HCT116 (cell line): ENCODE results near the gene C9orf78. TPM values are rescaled to one million over a fixed set of nuclear protein-coding genes. Genes with fewer than 3 reads are reported as not detected.
A peak's percentile ranks its signal among the peaks of the same experiment; 100 is the strongest.

Experiments used
- ATAC-seq: fragments of 200-7000 bp; cut with Tn5 transposase; 2 replicates; pipeline ENCODE4 v1.9.1; 2020; ENCODE audit warnings: mild to moderate bottlenecking, moderate library complexity
- BruUV-seq: library from RNA; stranded (reverse); fragments of 400-500 nt; replicated peaks from 2 replicates; lab custom pipeline; 2021; lab: Mats Ljungman, UMichigan
- CTCF ChIA-PET: fragments of 300-600 bp; sonication (Branson Sonifier 250); formaldehyde crosslinking; loops from one replicate; lab custom pipeline; 2021; ENCODE audit warnings: antibody characterized with exemption; lab: Charles Lee
- POLR2A ChIA-PET: fragments of 300-600, 350-600 bp; sonication (Branson Sonifier 250); formaldehyde crosslinking; loops from one replicate; lab custom pipeline; 2021; ENCODE audit warnings: antibody characterized with exemption; lab: Charles Lee
- RAD21 ChIA-PET, 2 experiments: fragments of 300-600 bp; sonication (Branson Sonifier 250); formaldehyde crosslinking; loops; one replicate each; lab custom pipeline; 2023; ENCODE audit warnings: low total read pairs in 2 of 2; ENCODE audit not compliant: uncharacterized antibody in 2 of 2, unreplicated experiment in 2 of 2, low non-redundant PET in 1 of 2; lab: Charles Lee
- DNase-seq: peaks from one replicate; pipeline ENCODE4 v3.0.0-alpha.2; 2010; ENCODE audit warnings: low read depth, low spot score
- H2AFZ ChIP-seq: fragments of 200-600 bp; shearing (Covaris generic), sonication (generic); 2 replicates; pipeline ENCODE4 v1.6.1; 2017; ENCODE audit warnings: low read depth, mixed run types, mixed read lengths, antibody characterized with exemption, low read length; ENCODE audit not compliant: poor library complexity, severe bottlenecking
- H3K27ac ChIP-seq: 2 replicates; pipeline ENCODE4 v1.5.1; 2012; ENCODE audit warnings: low read depth, low read length
- H3K27me3 ChIP-seq: fragments of 200-600 bp; sonication (generic); 2 replicates; pipeline ENCODE4 v1.6.1; 2016; ENCODE audit warnings: mixed run types, low read length, mixed read lengths; ENCODE audit not compliant: insufficient read depth
- H3K36me3 ChIP-seq, 2 experiments: fragments of 200-500 bp in 1 of 2; fragments of 200-600 bp in 1 of 2; sonication (Bioruptor generic) in 1 of 2; sonication (generic) in 1 of 2; 2 replicates each; pipeline versions ENCODE4 v1.5.1 to v1.6.1; 2014 to 2016; ENCODE audit warnings: low read length in 2 of 2, inconsistent platforms in 1 of 2, mixed read lengths in 1 of 2, mixed run types in 1 of 2; ENCODE audit not compliant: insufficient read depth in 2 of 2, control insufficient read depth in 1 of 2
- H3K4me1 ChIP-seq, 2 experiments: fragments of 200-600 bp in 1 of 2; sonication (generic) in 1 of 2; 2 replicates each; pipeline versions ENCODE4 v1.5.1 to v1.6.1; 2012 to 2017; ENCODE audit warnings: low read length in 2 of 2, inconsistent platforms in 1 of 2, mild to moderate bottlenecking in 1 of 2, mixed read lengths in 1 of 2, mixed run types in 1 of 2, moderate library complexity in 1 of 2; ENCODE audit not compliant: insufficient read depth in 2 of 2, control insufficient read depth in 1 of 2
- H3K4me2 ChIP-seq: fragments of 200-600 bp; sonication (generic); 2 replicates; pipeline ENCODE4 v1.6.1; 2017; ENCODE audit warnings: mixed run types, low read length, mixed read lengths
- H3K4me3 ChIP-seq, 2 experiments: fragments of 200-600 bp in 1 of 2; sonication (generic) in 1 of 2; replicated peaks in 1 of 2; 2 replicates each; pipeline ENCODE4 v1.5.1; 2011 to 2016; ENCODE audit warnings: low read length in 2 of 2, control low read depth in 1 of 2, low read depth in 1 of 2, mild to moderate bottlenecking in 1 of 2, mixed read lengths in 1 of 2, mixed run types in 1 of 2
- H3K79me2 ChIP-seq: fragments of 200-600 bp; sonication (generic); 2 replicates; pipeline ENCODE4 v1.6.1; 2017; ENCODE audit warnings: mild to moderate bottlenecking, mixed run types, low read length, moderate library complexity, mixed read lengths; ENCODE audit not compliant: insufficient read depth
- H3K9ac ChIP-seq: fragments of 200-600 bp; sonication (generic); 2 replicates; pipeline ENCODE4 v1.6.1; 2016; ENCODE audit warnings: low read length, mixed read lengths
- H3K9me2 ChIP-seq: fragments of 200-600 bp; sonication (generic), shearing (Covaris generic); 2 replicates; pipeline ENCODE4 v1.6.1; 2017; ENCODE audit warnings: mixed run types, mild to moderate bottlenecking, moderate library complexity; ENCODE audit not compliant: insufficient read depth
- H3K9me3 ChIP-seq, 2 experiments: fragments of 200-500 bp in 1 of 2; fragments of 200-600 bp in 1 of 2; sonication (Bioruptor generic) in 1 of 2; sonication (generic) in 1 of 2; 2 replicates each; pipeline ENCODE4 v1.6.1; 2014 to 2017; ENCODE audit warnings: low read length in 2 of 2, mixed read lengths in 2 of 2, inconsistent platforms in 1 of 2, low read depth in 1 of 2, mild to moderate bottlenecking in 1 of 2, mixed run types in 1 of 2, moderate library complexity in 1 of 2; ENCODE audit not compliant: control insufficient read depth in 1 of 2, insufficient read depth in 1 of 2
- H4K20me1 ChIP-seq: fragments of 200-600 bp; sonication (generic), shearing (Covaris generic); 2 replicates; pipeline ENCODE4 v1.6.1; 2017; ENCODE audit warnings: mixed run types, mild to moderate bottlenecking, moderate library complexity; ENCODE audit not compliant: insufficient read depth
- CBX3 ChIP-seq: IDR thresholded peaks from 2 replicates; pipeline ENCODE4 v1.6.1; 2012; ENCODE audit warnings: low read depth
- EGR1 ChIP-seq: IDR thresholded peaks from 2 replicates; pipeline ENCODE4 v1.6.1; 2012; ENCODE audit warnings: low read depth
- EZH2phosphoT487 ChIP-seq: fragments of 200-600 bp; IDR thresholded peaks from 2 replicates; pipeline ENCODE4 v1.6.1; 2018; ENCODE audit warnings: antibody characterized with exemption, borderline replicate concordance
- POLR2A ChIP-seq: IDR thresholded peaks from 2 replicates; pipeline ENCODE4 v1.7.0; 2011; ENCODE audit warnings: borderline replicate concordance; ENCODE audit not compliant: insufficient read depth, insufficient read length; ENCODE audit errors: extremely low read depth
- POLR2AphosphoS5 ChIP-seq: IDR thresholded peaks from 2 replicates; pipeline ENCODE4 v1.6.1; 2011; ENCODE audit warnings: mild to moderate bottlenecking, low read depth, low read length, moderate library complexity
- RAD21 ChIP-seq: IDR thresholded peaks from 2 replicates; pipeline ENCODE4 v1.6.1; 2012; ENCODE audit warnings: low read depth, mild to moderate bottlenecking
- intact Hi-C: fragments of 100-400 bp; cut with micrococcal nuclease; formaldehyde crosslinking; loops from 2 replicates; pipeline ENCODE4 v1.10.0; 2022
- total RNA-seq: library from RNA; stranded (reverse); gene quantifications from one replicate; pipeline ENCODE4 v1.2.1, GENCODE V29; 2021; ENCODE audit not compliant: unreplicated experiment
- TF ChIP-seq, protein P1 (sequence below), 3 experiments: fragments of 200-600 bp in 1 of 3; sonication (generic) in 1 of 3; IDR thresholded peaks in 2 of 3; conservative IDR thresholded peaks in 1 of 3; 2 replicates each; pipeline ENCODE4 v1.5.1; 2012 to 2017; ENCODE audit warnings: low read depth in 2 of 3, low read length in 2 of 3, antibody characterized with exemption in 1 of 3, borderline replicate concordance in 1 of 3, control low read depth in 1 of 3, mild to moderate bottlenecking in 1 of 3, mixed read lengths in 1 of 3, mixed run types in 1 of 3, moderate library complexity in 1 of 3; ENCODE audit not compliant: insufficient read depth in 1 of 3

Gene C9orf78
- total RNA-seq, 1 experiment from 2014 or later = 41.4 TPM

DNA sequence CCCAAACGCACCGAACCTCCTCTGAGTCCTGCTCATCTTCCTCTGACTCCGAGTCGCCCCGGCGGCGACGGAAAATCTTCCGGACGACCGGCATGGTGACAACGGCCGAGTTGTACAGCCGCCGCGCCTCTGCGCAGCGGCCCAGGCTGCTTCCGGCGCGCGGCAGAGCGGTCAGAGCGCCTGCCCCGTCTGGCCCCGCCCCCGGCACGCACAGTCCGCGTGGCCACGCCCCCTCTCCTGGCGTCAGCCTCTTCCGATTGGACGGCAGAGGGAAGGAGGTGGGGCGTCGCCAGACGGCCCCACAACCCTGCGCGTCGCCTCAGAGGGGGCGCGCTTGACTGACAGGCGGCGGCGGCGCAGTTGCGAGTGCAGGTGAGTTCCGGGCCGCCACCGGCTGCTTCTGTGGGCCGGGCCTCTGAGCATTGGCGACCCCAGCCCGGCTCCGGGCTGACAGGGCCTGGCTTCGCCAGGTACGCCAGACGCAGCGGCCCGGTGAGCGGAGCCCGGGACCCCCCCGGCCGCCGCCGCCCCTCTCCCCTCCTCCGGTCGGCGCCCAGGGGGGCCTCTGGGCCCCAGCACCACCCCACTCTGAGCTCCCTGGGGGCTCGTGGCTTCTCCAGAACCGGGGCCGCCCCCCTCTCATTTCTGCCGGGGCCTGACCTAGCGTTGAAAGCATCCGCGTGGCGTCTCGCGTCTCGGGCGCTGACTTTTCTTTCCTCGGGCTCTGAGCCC lies at the start of gene C9orf78, which contains the start of gene USP20 (continued):
- TF ChIP-seq RAD21 = no peak
- TF ChIP-seq, protein P1, sequence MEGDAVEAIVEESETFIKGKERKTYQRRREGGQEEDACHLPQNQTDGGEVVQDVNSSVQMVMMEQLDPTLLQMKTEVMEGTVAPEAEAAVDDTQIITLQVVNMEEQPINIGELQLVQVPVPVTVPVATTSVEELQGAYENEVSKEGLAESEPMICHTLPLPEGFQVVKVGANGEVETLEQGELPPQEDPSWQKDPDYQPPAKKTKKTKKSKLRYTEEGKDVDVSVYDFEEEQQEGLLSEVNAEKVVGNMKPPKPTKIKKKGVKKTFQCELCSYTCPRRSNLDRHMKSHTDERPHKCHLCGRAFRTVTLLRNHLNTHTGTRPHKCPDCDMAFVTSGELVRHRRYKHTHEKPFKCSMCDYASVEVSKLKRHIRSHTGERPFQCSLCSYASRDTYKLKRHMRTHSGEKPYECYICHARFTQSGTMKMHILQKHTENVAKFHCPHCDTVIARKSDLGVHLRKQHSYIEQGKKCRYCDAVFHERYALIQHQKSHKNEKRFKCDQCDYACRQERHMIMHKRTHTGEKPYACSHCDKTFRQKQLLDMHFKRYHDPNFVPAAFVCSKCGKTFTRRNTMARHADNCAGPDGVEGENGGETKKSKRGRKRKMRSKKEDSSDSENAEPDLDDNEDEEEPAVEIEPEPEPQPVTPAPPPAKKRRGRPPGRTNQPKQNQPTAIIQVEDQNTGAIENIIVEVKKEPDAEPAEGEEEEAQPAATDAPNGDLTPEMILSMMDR (IDR thresholded peaks at IDR 0.05 in 2 of 3, conservative IDR thresholded peaks at IDR 0.05 in 1 of 3; ENCODE audit: borderline replicate concordance in 1 of 3, insufficient read depth in 1 of 3, low read depth in 2 of 3, low read length in 2 of 3) = no peak
- TF ChIP-seq EZH2phosphoT487 = no peak
- TF ChIP-seq, all 23 proteins: peak for 11

DNA sequence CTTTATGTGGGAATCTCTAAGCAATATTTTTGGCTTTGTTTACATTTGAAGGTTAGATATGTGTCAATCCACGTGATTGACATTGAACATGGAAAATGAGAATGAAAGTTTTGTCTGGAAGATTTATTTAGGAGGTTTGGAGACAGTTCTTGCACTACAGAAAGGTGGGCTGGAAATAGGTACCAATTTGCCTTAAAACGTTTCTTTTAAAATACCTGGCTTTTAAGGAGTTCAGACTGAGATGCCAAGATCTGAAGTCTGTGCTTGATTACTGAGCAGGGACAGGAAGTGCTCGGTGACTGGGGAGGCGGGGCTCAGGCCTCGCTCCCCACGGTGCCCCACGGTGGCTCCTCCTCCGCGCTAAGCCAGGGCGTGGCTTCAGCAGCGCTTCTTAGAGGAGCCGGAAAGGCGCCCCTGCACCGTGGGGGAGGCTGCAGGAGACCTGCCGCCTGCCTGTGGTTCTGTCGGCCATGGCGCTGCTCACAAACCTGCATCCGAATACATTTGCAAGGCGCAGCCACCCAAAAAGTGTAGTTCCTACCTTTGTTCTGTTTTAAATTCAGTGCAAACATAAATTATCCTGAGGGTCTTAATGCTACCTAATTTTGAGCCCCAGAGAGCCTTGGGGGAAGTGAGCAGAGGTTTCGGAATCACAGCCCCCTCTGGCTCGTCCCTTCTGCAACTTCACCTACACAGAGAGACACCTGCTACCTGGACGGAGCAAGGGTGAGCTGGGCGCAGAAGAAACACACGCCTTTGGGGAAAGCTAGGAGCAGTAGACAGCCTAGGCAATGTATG lies 49.3 kb upstream of the C9orf78 start:
- peak overlapping the region; percentile 84 for H3K4me2 ChIP-seq
- RAD21 ChIA-PET = no interaction called here
- H3K27me3 ChIP-seq = no peaks in the 10 kb centered on the region
- no peaks in the 10 kb centered on the region for H4K20me1 ChIP-seq
- no peaks in the 10 kb centered on the region for H3K9me2 ChIP-seq
- H2AFZ ChIP-seq = peak overlapping the region; percentile 11
- ATAC-seq = peak; percentile 88
- CTCF ChIA-PET = interaction anchor here (0.6 to 1.8 kb wide), 3 partner anchors 26 to 219 kb away, joined by 3 to 5 read pairs (median 3); no protein-coding TSS in a partner anchor
- no peaks in the 10 kb centered on the region for H3K9me3 ChIP-seq
- peak overlapping the region; percentile 66 for H3K9ac ChIP-seq
- H3K27ac ChIP-seq = peak overlapping the region; percentile 70
- no peaks in the 10 kb centered on the region for H3K79me2 ChIP-seq
- POLR2A ChIA-PET = no interaction called here
- intact Hi-C loops = loop anchor here (1.0 to 2.0 kb wide), 2 partner anchors 156 to 215 kb away; no protein-coding TSS in a partner anchor
- no peaks in the 10 kb centered on the region for H3K36me3 ChIP-seq
- no TSS peak for BruUV-seq
- peak overlapping the region; percentile 33 to 50 for H3K4me3 ChIP-seq
- H3K4me1 ChIP-seq = peaks cover 22 to 31% of the 10 kb centered on the region in 2 experiments
- TF ChIP-seq POLR2A = peak; percentile 61
- peak; percentile 56 for TF ChIP-seq POLR2AphosphoS5
- no peak for TF ChIP-seq EGR1
- no peak for TF ChIP-seq CBX3
- peak; percentile 64 for DNase-seq
